Liver (tissue), 9 donors: ENCODE measurements around the gene LRRC4. TPM values are rescaled to one million over a fixed set of nuclear protein-coding genes. Genes with fewer than 3 reads are reported as not detected.

Experiments
- DNase-seq: peaks from one replicate; pipeline ENCODE4 v3.0.0-alpha.2; 2017; ENCODE audit warnings: low spot score
- H3K27ac ChIP-seq, 2 donors: one replicate each; pipeline ENCODE4 v1.7.0; 2013; ENCODE audit warnings: inconsistent platforms in 2 of 2, low read length in 2 of 2, control low read depth in 1 of 2, low read depth in 1 of 2, mild to moderate bottlenecking in 1 of 2
- H3K27me3 ChIP-seq, 4 donors: one replicate each; pipeline versions ENCODE4 v1.6.1 to v1.7.0; 2013; ENCODE audit warnings: low read length in 3 of 4, inconsistent platforms in 1 of 4, mild to moderate bottlenecking in 1 of 4, moderate library complexity in 1 of 4; ENCODE audit not compliant: control insufficient read depth in 4 of 4, insufficient read depth in 4 of 4
- H3K36me3 ChIP-seq, 4 donors: one replicate each; pipeline versions ENCODE4 v1.6.1 to v1.7.0; 2013; ENCODE audit warnings: low read length in 3 of 4, mild to moderate bottlenecking in 3 of 4, low read depth in 1 of 4, moderate library complexity in 1 of 4; ENCODE audit not compliant: control insufficient read depth in 4 of 4, insufficient read depth in 3 of 4
- H3K4me1 ChIP-seq, 4 donors: one replicate each; pipeline versions ENCODE4 v1.6.1 to v1.7.0; 2013; ENCODE audit warnings: low read length in 3 of 4, mild to moderate bottlenecking in 3 of 4, moderate library complexity in 1 of 4; ENCODE audit not compliant: control insufficient read depth in 4 of 4, insufficient read depth in 4 of 4
- H3K4me3 ChIP-seq, 3 donors: one replicate each; pipeline versions ENCODE4 v1.6.1 to v1.7.0; 2013; ENCODE audit warnings: low read length in 3 of 3, control low read depth in 1 of 3, low read depth in 1 of 3, mild to moderate bottlenecking in 1 of 3
- H3K9ac ChIP-seq, 2 donors: one replicate each; pipeline ENCODE4 v1.7.0; 2013; ENCODE audit warnings: low read length in 2 of 2, mild to moderate bottlenecking in 2 of 2, moderate library complexity in 2 of 2, control low read depth in 1 of 2, low read depth in 1 of 2
- H3K9me3 ChIP-seq, 4 donors: one replicate each; pipeline versions ENCODE4 v1.6.1 to v1.7.0; 2013; ENCODE audit warnings: low read length in 3 of 4; ENCODE audit not compliant: control insufficient read depth in 4 of 4
- EGR1 ChIP-seq, 2 donors: IDR thresholded peaks; 2 replicates each; pipeline ENCODE4 v1.6.1; 2016 to 2018; ENCODE audit warnings: antibody characterized with exemption in 2 of 2, low read depth in 2 of 2
- FOXA1 ChIP-seq: IDR thresholded peaks from 2 replicates; pipeline ENCODE4 v1.6.1; 2016; ENCODE audit warnings: antibody characterized with exemption
- FOXA2 ChIP-seq: IDR thresholded peaks from 2 replicates; pipeline ENCODE4 v1.6.1; 2016; ENCODE audit warnings: antibody characterized with exemption
- GABPA ChIP-seq, 2 donors: IDR thresholded peaks in 1 of 2; conservative IDR thresholded peaks in 1 of 2; 2 replicates each; pipeline ENCODE4 v1.6.1; 2016; ENCODE audit warnings: antibody characterized with exemption in 2 of 2, mild to moderate bottlenecking in 1 of 2, moderate library complexity in 1 of 2
- HNF4A ChIP-seq, 2 donors: conservative IDR thresholded peaks; 2 replicates each; pipeline ENCODE4 v1.6.1; 2016; ENCODE audit warnings: antibody characterized with exemption in 2 of 2, mild to moderate bottlenecking in 2 of 2
- HNF4G ChIP-seq: IDR thresholded peaks from 2 replicates; pipeline ENCODE4 v1.6.1; 2016; ENCODE audit warnings: antibody characterized with exemption
- JUND ChIP-seq, 2 donors: IDR thresholded peaks; 2 replicates each; pipeline ENCODE4 v1.6.1; 2016; ENCODE audit warnings: antibody characterized with exemption in 2 of 2
- NR2F2 ChIP-seq: IDR thresholded peaks from 2 replicates; pipeline ENCODE4 v1.6.1; 2016; ENCODE audit warnings: antibody characterized with exemption
- RAD21 ChIP-seq, 2 donors: IDR thresholded peaks; 2 replicates each; pipeline ENCODE4 v1.6.1; 2016; ENCODE audit warnings: antibody characterized with exemption in 2 of 2, mild to moderate bottlenecking in 2 of 2
- RXRA ChIP-seq, 2 donors: IDR thresholded peaks; 2 replicates each; pipeline ENCODE4 v1.6.1; 2017 to 2018; ENCODE audit warnings: antibody characterized with exemption in 2 of 2, mild to moderate bottlenecking in 1 of 2
- SP1 ChIP-seq: IDR thresholded peaks from 2 replicates; pipeline ENCODE4 v1.6.1; 2018; ENCODE audit warnings: antibody characterized with exemption, mild to moderate bottlenecking
- TAF1 ChIP-seq: conservative IDR thresholded peaks from 2 replicates; pipeline ENCODE4 v1.6.1; 2016; ENCODE audit warnings: antibody characterized with exemption, mild to moderate bottlenecking
- YY1 ChIP-seq: IDR thresholded peaks from 2 replicates; pipeline ENCODE4 v1.6.1; 2016; ENCODE audit warnings: antibody characterized with exemption, mild to moderate bottlenecking
- WGBS: extraction: QIAGEN DNeasy Blood & Tissue Kit; methylation state at CpG from one replicate; pipeline ENCODE4 v1.1.7; 2013; 5-methylcytosine and 5-hydroxymethylcytosine counted together
- polyA plus RNA-seq, 2 donors: library from polyadenylated mRNA; stranded (reverse) in 1 of 2; unstranded in 1 of 2; fragments of 200-250 nt in 1 of 2; fragments of >200 nt in 1 of 2; fragmentation: Nextera tagmentation in 1 of 2; extraction: Ambion mirVana in 1 of 2; gene quantifications; one replicate each; pipeline versions ENCODE4 v1.2.1 to v1.2.3, GENCODE V29; 2013 to 2015
- total RNA-seq, 2 donors: library from RNA; depleted of rRNA; stranded (reverse); fragments of >200 nt; gene quantifications; one replicate each; pipeline ENCODE4 v1.2.3, GENCODE V29; 2014
- TF ChIP-seq, protein P1 (sequence below): IDR thresholded peaks from 2 replicates; pipeline ENCODE4 v1.6.1; 2016; ENCODE audit warnings: antibody characterized with exemption
- TF ChIP-seq, protein P2 (sequence below): IDR thresholded peaks from 2 replicates; pipeline ENCODE4 v1.6.1; 2016; ENCODE audit warnings: antibody characterized with exemption
- TF ChIP-seq, protein P3 (sequence below): IDR thresholded peaks from 2 replicates; pipeline ENCODE4 v1.6.1; 2016; ENCODE audit warnings: antibody characterized with exemption, mild to moderate bottlenecking
- TF ChIP-seq, protein P4 (sequence below): IDR thresholded peaks from 2 replicates; pipeline ENCODE4 v1.6.1; 2016; ENCODE audit warnings: antibody characterized with exemption
- TF ChIP-seq, protein P5 (sequence below): fragments of 150-350 bp; IDR thresholded peaks from 2 replicates; pipeline ENCODE4 v1.5.1; 2017; ENCODE audit warnings: improper control_type of control experiment, low read depth, low read length; ENCODE audit not compliant: missing input control
- donor health status: healthy.
- donor health status: healthy.
- donor health status: healthy.
- donor health status: healthy.
- donor health status: healthy.

Gene LRRC4
- total and polyA plus RNA-seq, 4 donors: 0.54 to 2.7 (median 1.2) TPM

DNA sequence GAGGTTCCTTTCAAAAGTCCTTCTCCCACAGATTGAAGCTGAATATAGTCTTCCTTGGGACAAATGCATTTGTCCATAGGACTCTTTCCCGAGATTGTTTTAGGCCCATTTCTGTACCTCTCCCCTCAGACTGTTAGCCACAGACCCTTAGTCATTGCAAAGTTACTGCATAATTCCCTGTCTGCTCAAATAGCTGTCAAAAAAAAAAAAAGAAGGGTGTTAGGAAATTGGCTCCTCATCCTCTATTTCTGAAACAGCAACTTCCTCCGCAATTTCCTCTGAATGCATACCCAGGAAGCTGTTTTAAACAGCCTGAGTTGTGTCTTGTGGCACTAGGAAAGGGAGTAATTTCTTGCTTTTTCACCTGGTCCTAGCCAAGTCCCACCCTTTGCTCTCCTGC is 5.4 kb downstream of the LRRC4 start:
- peaks cover 0 to 45% (median 34%) of the 10 kb centered on the region in 4 donors for H3K4me1 ChIP-seq
- H3K9ac ChIP-seq: no peak overlapping the region
- H3K9me3 ChIP-seq: no peaks in the 10 kb centered on the region
- DNase-seq: no peak
- no peak overlapping the region for H3K4me3 ChIP-seq
- TF ChIP-seq NR2F2 (no peak), EGR1 (IDR thresholded peaks at IDR 0.05; ENCODE audit: low read depth in 2 of 2) (no peak), TAF1 (no peak), YY1 (no peak), HNF4A (conservative IDR thresholded peaks at IDR 0.05) (no peak), FOXA2 (no peak), JUND (IDR thresholded peaks at IDR 0.05) (no peak), RXRA (IDR thresholded peaks at IDR 0.05) (no peak), SP1 (no peak), GABPA (IDR thresholded peaks at IDR 0.05 in 1 of 2, conservative IDR thresholded peaks at IDR 0.05 in 1 of 2) (no peak), RAD21 (IDR thresholded peaks at IDR 0.05) (no peak), FOXA1 (no peak), HNF4G (no peak)
- TF ChIP-seq, protein P1, sequence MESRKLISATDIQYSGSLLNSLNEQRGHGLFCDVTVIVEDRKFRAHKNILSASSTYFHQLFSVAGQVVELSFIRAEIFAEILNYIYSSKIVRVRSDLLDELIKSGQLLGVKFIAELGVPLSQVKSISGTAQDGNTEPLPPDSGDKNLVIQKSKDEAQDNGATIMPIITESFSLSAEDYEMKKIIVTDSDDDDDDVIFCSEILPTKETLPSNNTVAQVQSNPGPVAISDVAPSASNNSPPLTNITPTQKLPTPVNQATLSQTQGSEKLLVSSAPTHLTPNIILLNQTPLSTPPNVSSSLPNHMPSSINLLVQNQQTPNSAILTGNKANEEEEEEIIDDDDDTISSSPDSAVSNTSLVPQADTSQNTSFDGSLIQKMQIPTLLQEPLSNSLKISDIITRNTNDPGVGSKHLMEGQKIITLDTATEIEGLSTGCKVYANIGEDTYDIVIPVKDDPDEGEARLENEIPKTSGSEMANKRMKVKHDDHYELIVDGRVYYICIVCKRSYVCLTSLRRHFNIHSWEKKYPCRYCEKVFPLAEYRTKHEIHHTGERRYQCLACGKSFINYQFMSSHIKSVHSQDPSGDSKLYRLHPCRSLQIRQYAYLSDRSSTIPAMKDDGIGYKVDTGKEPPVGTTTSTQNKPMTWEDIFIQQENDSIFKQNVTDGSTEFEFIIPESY: no peak
- TF ChIP-seq, protein P2, sequence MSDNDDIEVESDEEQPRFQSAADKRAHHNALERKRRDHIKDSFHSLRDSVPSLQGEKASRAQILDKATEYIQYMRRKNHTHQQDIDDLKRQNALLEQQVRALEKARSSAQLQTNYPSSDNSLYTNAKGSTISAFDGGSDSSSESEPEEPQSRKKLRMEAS: no peak
- TF ChIP-seq, protein P3, sequence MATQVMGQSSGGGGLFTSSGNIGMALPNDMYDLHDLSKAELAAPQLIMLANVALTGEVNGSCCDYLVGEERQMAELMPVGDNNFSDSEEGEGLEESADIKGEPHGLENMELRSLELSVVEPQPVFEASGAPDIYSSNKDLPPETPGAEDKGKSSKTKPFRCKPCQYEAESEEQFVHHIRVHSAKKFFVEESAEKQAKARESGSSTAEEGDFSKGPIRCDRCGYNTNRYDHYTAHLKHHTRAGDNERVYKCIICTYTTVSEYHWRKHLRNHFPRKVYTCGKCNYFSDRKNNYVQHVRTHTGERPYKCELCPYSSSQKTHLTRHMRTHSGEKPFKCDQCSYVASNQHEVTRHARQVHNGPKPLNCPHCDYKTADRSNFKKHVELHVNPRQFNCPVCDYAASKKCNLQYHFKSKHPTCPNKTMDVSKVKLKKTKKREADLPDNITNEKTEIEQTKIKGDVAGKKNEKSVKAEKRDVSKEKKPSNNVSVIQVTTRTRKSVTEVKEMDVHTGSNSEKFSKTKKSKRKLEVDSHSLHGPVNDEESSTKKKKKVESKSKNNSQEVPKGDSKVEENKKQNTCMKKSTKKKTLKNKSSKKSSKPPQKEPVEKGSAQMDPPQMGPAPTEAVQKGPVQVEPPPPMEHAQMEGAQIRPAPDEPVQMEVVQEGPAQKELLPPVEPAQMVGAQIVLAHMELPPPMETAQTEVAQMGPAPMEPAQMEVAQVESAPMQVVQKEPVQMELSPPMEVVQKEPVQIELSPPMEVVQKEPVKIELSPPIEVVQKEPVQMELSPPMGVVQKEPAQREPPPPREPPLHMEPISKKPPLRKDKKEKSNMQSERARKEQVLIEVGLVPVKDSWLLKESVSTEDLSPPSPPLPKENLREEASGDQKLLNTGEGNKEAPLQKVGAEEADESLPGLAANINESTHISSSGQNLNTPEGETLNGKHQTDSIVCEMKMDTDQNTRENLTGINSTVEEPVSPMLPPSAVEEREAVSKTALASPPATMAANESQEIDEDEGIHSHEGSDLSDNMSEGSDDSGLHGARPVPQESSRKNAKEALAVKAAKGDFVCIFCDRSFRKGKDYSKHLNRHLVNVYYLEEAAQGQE: no peak
- TF ChIP-seq, protein P4, sequence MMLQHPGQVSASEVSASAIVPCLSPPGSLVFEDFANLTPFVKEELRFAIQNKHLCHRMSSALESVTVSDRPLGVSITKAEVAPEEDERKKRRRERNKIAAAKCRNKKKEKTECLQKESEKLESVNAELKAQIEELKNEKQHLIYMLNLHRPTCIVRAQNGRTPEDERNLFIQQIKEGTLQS: no peak
- TF ChIP-seq, protein P5, sequence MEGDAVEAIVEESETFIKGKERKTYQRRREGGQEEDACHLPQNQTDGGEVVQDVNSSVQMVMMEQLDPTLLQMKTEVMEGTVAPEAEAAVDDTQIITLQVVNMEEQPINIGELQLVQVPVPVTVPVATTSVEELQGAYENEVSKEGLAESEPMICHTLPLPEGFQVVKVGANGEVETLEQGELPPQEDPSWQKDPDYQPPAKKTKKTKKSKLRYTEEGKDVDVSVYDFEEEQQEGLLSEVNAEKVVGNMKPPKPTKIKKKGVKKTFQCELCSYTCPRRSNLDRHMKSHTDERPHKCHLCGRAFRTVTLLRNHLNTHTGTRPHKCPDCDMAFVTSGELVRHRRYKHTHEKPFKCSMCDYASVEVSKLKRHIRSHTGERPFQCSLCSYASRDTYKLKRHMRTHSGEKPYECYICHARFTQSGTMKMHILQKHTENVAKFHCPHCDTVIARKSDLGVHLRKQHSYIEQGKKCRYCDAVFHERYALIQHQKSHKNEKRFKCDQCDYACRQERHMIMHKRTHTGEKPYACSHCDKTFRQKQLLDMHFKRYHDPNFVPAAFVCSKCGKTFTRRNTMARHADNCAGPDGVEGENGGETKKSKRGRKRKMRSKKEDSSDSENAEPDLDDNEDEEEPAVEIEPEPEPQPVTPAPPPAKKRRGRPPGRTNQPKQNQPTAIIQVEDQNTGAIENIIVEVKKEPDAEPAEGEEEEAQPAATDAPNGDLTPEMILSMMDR: no peak
- WGBS: 86% methylated on average over 2 of the region's 2 CpGs
- H3K27ac ChIP-seq: no peak overlapping the region
- no peaks in the 10 kb centered on the region for H3K27me3 ChIP-seq
- peaks cover 0 to 13% (median 1%) of the 10 kb centered on the region in 4 donors for H3K36me3 ChIP-seq
